Esophagus muscularis mucosa (tissue), 4 donors: ENCODE data around the gene PTF1A.

Source experiments
- CTCF ChIP-seq, 3 experiments: fragments of 200-600 bp in 2 of 3; fragments of 450-650 bp in 1 of 3; sonication (generic) in 2 of 3; IDR thresholded peaks; one replicate each; pipeline ENCODE4 v1.5.1; 2017 to 2019; ENCODE audit warnings: antibody characterized with exemption in 3 of 3, mild to moderate bottlenecking in 2 of 3, moderate library complexity in 1 of 3
- EP300 ChIP-seq: sonication (generic); formaldehyde crosslinking; IDR thresholded peaks from one replicate; pipeline ENCODE4 v1.6.1; 2017; ENCODE audit warnings: antibody characterized with exemption
- POLR2A ChIP-seq: fragments of 450-650 bp; IDR thresholded peaks from one replicate; pipeline ENCODE4 v1.6.1; 2017; ENCODE audit warnings: antibody characterized with exemption, moderate library complexity, mild to moderate bottlenecking, low read depth
- POLR2AphosphoS5 ChIP-seq, 2 donors: sonication (generic); formaldehyde crosslinking; IDR thresholded peaks; one replicate each; pipeline ENCODE4 v1.6.1; 2017; ENCODE audit warnings: antibody characterized with exemption in 2 of 2

- TF ChIP-seq CTCF (IDR thresholded peaks at IDR 0.05) (no peak), EP300 (no peak), POLR2AphosphoS5 (IDR thresholded peaks at IDR 0.05) (no peak), POLR2A (no peak)
Measured at GRCh38 chr10:23205972-23206642, 14.0 kb downstream of the PTF1A start.
